KMS-11 (cell line): ENCODE measurements around the gene CASP8AP2.
"Not testable (repeated sequence)": the region's sequence is repeated elsewhere in the genome, so short reads cannot be mapped to it uniquely, and the experiment has no call there.

Experiments used
- H2AFZ ChIP-seq: fragments of 200-600 bp; sonication (generic); 2 replicates; pipeline ENCODE4 v1.6.1; 2016; ENCODE audit warnings: antibody characterized with exemption, mixed run types, low read depth
- H3K27ac ChIP-seq: fragments of 200-600 bp; sonication (generic); 2 replicates; pipeline ENCODE4 v1.6.1; 2016; ENCODE audit warnings: mild to moderate bottlenecking, mixed run types
- H3K27me3 ChIP-seq: fragments of 200-600 bp; sonication (generic); 2 replicates; pipeline ENCODE4 v1.6.1; 2017; ENCODE audit warnings: mild to moderate bottlenecking, low read depth, mixed run types, moderate library complexity; ENCODE audit not compliant: insufficient read depth
- H3K36me3 ChIP-seq: fragments of 200-600 bp; sonication (generic); 2 replicates; pipeline ENCODE4 v1.6.1; 2017; ENCODE audit warnings: mild to moderate bottlenecking, mixed run types; ENCODE audit not compliant: insufficient read depth
- H3K4me1 ChIP-seq: fragments of 200-600 bp; sonication (generic); 2 replicates; pipeline ENCODE4 v1.6.1; 2016; ENCODE audit warnings: mild to moderate bottlenecking, low read depth, mixed run types; ENCODE audit not compliant: poor library complexity, severe bottlenecking
- H3K4me2 ChIP-seq: fragments of 200-600 bp; sonication (generic); 2 replicates; pipeline ENCODE4 v1.7.0; 2016; ENCODE audit warnings: mild to moderate bottlenecking, mixed run types
- H3K4me3 ChIP-seq: fragments of 200-600 bp; sonication (generic); IDR thresholded peaks from 2 replicates; pipeline ENCODE4 v1.6.1; 2017; ENCODE audit warnings: low read depth, low read length, mixed read lengths; ENCODE audit not compliant: insufficient read depth
- H3K79me2 ChIP-seq: fragments of 200-600 bp; sonication (generic); 2 replicates; pipeline ENCODE4 v1.6.1; 2016; ENCODE audit warnings: low read depth, mixed run types; ENCODE audit not compliant: insufficient read depth
- H3K9ac ChIP-seq: fragments of 200-600 bp; sonication (generic); 2 replicates; pipeline ENCODE4 v1.6.1; 2016; ENCODE audit warnings: mild to moderate bottlenecking, mixed run types
- H4K20me1 ChIP-seq: fragments of 200-600 bp; sonication (generic); 2 replicates; pipeline ENCODE4 v1.6.1; 2016; ENCODE audit warnings: mild to moderate bottlenecking, mixed run types; ENCODE audit not compliant: insufficient read depth
- TF ChIP-seq, protein P1 (sequence below): fragments of 200-600 bp; sonication (generic); conservative IDR thresholded peaks from 2 replicates; pipeline ENCODE4 v1.6.1; 2017; ENCODE audit warnings: low read depth, mild to moderate bottlenecking, antibody characterized with exemption, low read length, moderate library complexity, mixed read lengths

Gene CASP8AP2

DNA sequence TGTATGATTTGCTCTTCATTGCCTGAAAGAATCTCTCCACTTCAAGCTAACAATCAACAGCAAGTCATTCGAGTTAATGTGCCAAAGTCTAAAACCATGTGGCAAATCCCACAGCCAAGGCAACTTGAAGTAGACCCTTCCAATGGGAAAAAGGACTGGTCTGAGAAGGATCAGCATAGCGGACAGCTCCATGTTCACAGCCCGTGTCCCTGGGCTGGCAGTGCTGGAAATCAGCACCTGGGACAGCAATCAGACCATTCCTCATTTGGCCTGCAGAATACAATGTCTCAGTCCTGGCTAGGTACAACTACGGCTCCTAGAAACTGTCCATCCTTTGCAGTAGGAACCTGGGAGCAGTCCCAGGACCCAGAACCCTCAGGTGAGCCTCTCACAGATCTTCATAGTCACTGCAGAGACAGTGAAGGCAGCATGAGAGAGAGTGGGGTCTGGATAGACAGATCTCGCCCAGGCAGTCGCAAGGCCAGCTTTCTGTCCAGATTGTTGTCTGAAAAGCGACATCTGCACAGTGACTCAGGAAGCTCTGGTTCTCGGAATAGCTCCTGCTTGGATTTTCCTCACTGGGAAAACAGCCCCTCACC, 65.7 kb downstream of the CASP8AP2 start:
- no peaks in the 10 kb centered on the region for H3K36me3 ChIP-seq
- TF ChIP-seq, protein P1, sequence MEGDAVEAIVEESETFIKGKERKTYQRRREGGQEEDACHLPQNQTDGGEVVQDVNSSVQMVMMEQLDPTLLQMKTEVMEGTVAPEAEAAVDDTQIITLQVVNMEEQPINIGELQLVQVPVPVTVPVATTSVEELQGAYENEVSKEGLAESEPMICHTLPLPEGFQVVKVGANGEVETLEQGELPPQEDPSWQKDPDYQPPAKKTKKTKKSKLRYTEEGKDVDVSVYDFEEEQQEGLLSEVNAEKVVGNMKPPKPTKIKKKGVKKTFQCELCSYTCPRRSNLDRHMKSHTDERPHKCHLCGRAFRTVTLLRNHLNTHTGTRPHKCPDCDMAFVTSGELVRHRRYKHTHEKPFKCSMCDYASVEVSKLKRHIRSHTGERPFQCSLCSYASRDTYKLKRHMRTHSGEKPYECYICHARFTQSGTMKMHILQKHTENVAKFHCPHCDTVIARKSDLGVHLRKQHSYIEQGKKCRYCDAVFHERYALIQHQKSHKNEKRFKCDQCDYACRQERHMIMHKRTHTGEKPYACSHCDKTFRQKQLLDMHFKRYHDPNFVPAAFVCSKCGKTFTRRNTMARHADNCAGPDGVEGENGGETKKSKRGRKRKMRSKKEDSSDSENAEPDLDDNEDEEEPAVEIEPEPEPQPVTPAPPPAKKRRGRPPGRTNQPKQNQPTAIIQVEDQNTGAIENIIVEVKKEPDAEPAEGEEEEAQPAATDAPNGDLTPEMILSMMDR = no peak
- H3K79me2 ChIP-seq = no peaks in the 10 kb centered on the region
- no peaks in the 10 kb centered on the region for H4K20me1 ChIP-seq
- no peak overlapping the region for H3K9ac ChIP-seq
- no peak overlapping the region for H3K27ac ChIP-seq
- no peaks in the 10 kb centered on the region for H3K4me1 ChIP-seq
- no peak overlapping the region for H3K4me2 ChIP-seq
- H3K4me3 ChIP-seq = no peak overlapping the region
- H3K27me3 ChIP-seq = no peaks in the 10 kb centered on the region
- H2AFZ ChIP-seq = no peak overlapping the region

DNA sequence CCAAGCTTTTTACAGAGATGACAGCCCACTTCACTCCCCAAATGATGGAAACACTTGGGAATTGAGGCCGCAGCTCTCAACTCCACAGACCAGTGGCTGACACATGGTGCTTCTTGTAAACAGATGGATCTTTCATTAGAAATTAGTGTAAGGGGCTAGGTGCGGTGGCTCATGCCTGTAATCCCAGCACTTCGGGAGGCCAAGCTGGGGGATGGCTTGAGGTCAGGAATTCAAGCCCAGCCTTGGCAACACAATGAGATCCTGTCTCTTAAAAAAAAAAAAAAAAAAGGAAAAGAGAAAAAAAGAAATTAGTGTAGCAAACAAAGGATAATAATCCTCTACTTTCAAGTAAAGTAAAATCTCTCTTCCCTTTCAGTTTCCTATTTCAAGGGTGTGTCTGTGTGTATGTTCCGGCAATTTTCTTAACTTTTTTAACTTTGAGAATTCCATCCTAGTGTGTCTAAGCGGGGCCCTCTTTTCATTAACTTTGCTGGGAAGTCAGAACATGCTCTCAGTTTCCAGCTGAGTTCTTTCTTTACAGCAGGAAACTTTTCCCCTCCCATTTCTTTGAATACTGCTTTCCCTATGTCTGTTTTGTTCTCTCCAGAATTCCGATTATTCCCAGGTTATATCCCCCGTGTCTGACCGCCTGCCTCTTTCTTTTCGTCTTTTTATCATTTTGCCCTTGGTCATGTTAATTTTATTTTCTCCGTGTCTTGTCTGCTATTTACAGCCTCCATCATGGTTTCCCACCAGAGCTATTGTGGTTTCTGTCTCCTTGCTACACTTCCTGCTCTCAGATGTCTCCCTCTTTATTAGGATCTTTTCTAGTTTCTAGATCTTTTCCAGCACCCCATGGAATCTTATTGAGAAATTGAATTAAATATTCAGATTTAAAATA, 80.6 kb downstream of the CASP8AP2 start:
- not testable (repeated sequence) for H3K4me1 ChIP-seq, H3K27me3 ChIP-seq, H3K9ac ChIP-seq, H3K79me2 ChIP-seq, H4K20me1 ChIP-seq, H3K36me3 ChIP-seq, H3K4me3 ChIP-seq, H3K27ac ChIP-seq, H3K4me2 ChIP-seq, H2AFZ ChIP-seq

DNA sequence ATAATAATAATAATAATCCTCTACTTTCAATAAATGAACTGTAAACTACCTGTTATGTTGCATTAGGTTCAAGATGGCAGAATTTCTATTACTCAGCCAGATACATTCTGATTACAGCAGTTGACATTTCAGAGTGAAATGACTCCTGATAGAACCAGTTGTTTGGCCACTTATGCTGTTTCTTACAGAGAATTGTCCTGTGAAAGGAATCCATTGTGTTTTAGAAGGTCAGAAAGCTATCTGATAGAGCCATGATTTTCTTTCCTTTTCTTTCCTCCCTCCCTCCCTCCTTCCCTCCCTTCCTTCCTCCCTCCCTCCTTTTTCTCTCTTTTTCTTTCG, 81.2 kb downstream of the CASP8AP2 start:
- H2AFZ ChIP-seq = no peak overlapping the region
- no peak overlapping the region for H3K27ac ChIP-seq
- H3K79me2 ChIP-seq = no peaks in the 10 kb centered on the region
- H3K4me3 ChIP-seq = no peak overlapping the region
- TF ChIP-seq, protein P1 = no peak
- H3K27me3 ChIP-seq = no peaks in the 10 kb centered on the region
- no peak overlapping the region for H3K9ac ChIP-seq
- H3K36me3 ChIP-seq = no peaks in the 10 kb centered on the region
- no peak overlapping the region for H3K4me2 ChIP-seq
- H4K20me1 ChIP-seq = no peaks in the 10 kb centered on the region
- H3K4me1 ChIP-seq = no peaks in the 10 kb centered on the region

DNA sequence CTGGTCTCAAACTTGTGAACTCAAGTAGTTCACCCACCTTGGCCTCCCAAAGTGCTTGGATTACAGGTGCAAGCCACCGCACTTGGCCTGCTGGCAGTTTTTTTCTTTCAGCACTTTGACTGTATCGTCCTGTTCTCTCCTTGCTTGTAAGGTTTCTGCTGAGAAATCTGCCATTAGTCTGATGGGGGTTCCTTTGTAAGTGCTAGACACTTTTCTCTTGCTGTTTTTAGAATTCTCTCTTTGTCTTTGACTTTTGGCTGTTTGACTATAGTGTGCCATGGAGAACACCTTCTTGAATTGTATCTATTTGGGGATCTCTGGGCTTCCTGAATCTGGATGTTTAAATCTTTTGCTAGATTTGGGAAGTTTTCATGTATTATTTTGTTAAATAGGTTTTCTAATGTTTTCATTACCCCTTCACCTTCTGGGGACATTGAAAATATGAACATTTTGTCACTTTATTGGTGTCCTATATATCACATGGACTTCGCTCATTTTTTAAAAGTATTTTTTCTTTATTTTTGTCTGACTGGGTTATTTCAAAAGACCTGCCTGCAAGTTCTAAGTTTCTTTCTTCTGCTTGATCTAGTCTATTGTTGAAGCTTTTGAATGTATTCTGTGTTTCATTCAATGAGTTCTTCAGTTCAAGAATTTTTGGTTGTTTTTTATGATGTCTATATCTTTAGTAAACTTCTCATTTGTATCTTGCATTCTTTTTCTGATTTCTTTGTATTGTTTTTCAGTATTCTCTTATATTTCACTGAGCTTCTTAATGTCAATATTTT, 86.6 kb downstream of the CASP8AP2 start:
- no peaks in the 10 kb centered on the region for H3K79me2 ChIP-seq
- H3K27ac ChIP-seq = no peak overlapping the region
- H3K4me1 ChIP-seq = no peaks in the 10 kb centered on the region
- H3K4me3 ChIP-seq = no peak overlapping the region
- no peaks in the 10 kb centered on the region for H3K36me3 ChIP-seq
- H3K4me2 ChIP-seq = no peak overlapping the region
- no peak overlapping the region for H2AFZ ChIP-seq
- TF ChIP-seq, protein P1 = no peak
- H3K27me3 ChIP-seq = no peaks in the 10 kb centered on the region
- H3K9ac ChIP-seq = no peak overlapping the region
- no peaks in the 10 kb centered on the region for H4K20me1 ChIP-seq
